Measurements from ENCODE around the gene ADCY4.

ADCY4 gene

DNA sequence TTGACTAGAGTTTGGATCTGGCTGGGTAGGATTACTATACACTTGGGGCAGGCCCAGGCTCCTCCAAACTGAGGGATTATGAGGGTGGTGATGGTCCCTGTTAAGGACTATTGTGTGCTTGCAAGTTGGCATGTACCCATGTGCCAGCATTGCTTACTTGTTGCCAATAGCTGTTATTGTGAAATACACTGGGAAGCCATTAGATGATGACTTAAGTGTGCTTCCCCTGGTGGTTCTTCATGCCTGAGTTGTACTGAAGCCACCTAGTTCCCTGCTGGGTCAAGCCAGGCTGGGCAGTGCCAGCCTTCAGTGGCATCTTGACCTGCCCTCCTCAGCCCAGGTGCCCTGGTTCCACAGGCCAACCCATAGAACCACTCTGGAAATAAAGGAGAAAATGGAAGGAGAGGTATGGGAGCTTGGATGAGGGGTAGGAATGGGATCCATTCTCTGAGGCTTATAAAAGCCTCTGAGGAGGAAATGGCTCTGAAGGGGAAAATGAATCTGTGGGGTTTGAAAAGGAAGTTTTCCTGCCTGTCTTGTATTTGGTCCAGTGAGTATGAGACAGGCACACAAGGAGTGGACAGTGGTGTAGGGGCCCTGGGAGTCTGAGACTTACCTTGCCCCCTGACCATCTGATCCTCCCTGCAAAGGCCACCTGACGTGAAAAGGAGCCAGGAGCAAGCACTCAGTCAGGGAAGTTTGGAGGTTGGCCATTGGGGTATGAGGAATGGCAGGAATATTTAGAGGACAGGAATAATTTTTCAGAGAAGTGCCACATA is 22.8 kb downstream of the ADCY4 start:
- Histone ChIP-seq H3K27me3 (ENCODE audit: control insufficient read depth, insufficient read depth, low read length) (no peaks in the 10 kb centered on the region), H3K9me3 (replicated peaks; ENCODE audit: low read length) (no peaks in the 10 kb centered on the region), H3K4me3 (ENCODE audit: low read length) (no peak overlapping the region), H3K4me2 (ENCODE audit: low read length) (no peak overlapping the region), H3K9ac (ENCODE audit: low read depth, low read length) (no peak overlapping the region), H3K4me1 (ENCODE audit: control insufficient read depth, insufficient read depth, low read length) (peaks cover 24% of the 10 kb centered on the region), H3K36me3 (ENCODE audit: insufficient read depth, low read length) (peaks cover under 1% of the 10 kb centered on the region)

DNA sequence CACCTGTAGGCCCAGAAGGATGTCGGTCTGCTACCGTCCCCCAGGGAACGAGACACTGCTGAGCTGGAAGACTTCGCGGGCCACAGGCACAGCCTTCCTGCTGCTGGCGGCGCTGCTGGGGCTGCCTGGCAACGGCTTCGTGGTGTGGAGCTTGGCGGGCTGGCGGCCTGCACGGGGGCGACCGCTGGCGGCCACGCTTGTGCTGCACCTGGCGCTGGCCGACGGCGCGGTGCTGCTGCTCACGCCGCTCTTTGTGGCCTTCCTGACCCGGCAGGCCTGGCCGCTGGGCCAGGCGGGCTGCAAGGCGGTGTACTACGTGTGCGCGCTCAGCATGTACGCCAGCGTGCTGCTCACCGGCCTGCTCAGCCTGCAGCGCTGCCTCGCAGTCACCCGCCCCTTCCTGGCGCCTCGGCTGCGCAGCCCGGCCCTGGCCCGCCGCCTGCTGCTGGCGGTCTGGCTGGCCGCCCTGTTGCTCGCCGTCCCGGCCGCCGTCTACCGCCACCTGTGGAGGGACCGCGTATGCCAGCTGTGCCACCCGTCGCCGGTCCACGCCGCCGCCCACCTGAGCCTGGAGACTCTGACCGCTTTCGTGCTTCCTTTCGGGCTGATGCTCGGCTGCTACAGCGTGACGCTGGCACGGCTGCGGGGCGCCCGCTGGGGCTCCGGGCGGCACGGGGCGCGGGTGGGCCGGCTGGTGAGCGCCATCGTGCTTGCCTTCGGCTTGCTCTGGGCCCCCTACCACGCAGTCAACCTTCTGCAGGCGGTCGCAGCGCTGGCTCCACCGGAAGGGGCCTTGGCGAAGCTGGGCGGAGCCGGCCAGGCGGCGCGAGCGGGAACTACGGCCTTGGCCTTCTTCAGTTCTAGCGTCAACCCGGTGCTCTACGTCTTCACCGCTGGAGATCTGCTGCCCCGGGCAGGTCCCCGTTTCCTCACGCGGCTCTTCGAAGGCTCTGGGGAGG is 23.9 kb downstream of the ADCY4 start, which contains the start of gene LTB4R:
Gene LTB4R (plus strand): TSS at position 857 of the 959 bp plus-strand sequence. CDS start 4,150 bp downstream, outside the sequence.
- Histone ChIP-seq H3K4me2 (ENCODE audit: low read length) (peak within 1 kb of the TSS; percentile 75), H3K27me3 (ENCODE audit: control insufficient read depth, insufficient read depth, low read length) (no peaks in the 10 kb centered on the region), H3K36me3 (ENCODE audit: insufficient read depth, low read length) (peaks cover 9% of the 10 kb centered on the region), H3K9ac (ENCODE audit: low read depth, low read length) (no peak within 1 kb of the TSS), H3K4me3 (ENCODE audit: low read length) (no peak within 1 kb of the TSS), H3K4me1 (ENCODE audit: control insufficient read depth, insufficient read depth, low read length) (peaks cover 16% of the 10 kb centered on the region), H3K9me3 (replicated peaks; ENCODE audit: low read length) (no peaks in the 10 kb centered on the region)

DNA sequence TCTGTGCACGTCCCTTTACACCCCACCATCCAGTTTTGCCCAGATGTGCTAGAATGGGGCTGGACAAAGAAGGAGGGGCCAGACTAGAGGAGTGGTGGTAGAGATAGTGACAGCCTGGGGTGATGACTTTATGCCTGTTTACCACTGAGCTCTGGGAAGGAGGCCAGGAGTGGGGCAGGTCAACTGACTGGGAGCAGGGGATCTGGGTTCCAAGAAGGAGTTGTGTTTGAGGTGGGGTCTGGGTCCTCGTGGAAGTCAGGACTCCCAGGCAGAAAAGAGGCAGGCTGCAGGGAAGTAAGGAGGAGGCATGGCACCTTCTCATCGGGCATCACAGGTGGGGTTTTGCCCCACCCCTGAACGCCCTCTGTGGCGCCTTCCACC is 24.6 kb downstream of the ADCY4 start:
- Histone ChIP-seq H3K4me2 (ENCODE audit: low read length) (peak overlapping the region; percentile 75), H3K9ac (ENCODE audit: low read depth, low read length) (no peak overlapping the region), H3K27me3 (ENCODE audit: control insufficient read depth, insufficient read depth, low read length) (no peaks in the 10 kb centered on the region), H3K4me3 (ENCODE audit: low read length) (no peak overlapping the region), H3K4me1 (ENCODE audit: control insufficient read depth, insufficient read depth, low read length) (peaks cover 15% of the 10 kb centered on the region), H3K36me3 (ENCODE audit: insufficient read depth, low read length) (peaks cover 16% of the 10 kb centered on the region), H3K9me3 (replicated peaks; ENCODE audit: low read length) (no peaks in the 10 kb centered on the region)

DNA sequence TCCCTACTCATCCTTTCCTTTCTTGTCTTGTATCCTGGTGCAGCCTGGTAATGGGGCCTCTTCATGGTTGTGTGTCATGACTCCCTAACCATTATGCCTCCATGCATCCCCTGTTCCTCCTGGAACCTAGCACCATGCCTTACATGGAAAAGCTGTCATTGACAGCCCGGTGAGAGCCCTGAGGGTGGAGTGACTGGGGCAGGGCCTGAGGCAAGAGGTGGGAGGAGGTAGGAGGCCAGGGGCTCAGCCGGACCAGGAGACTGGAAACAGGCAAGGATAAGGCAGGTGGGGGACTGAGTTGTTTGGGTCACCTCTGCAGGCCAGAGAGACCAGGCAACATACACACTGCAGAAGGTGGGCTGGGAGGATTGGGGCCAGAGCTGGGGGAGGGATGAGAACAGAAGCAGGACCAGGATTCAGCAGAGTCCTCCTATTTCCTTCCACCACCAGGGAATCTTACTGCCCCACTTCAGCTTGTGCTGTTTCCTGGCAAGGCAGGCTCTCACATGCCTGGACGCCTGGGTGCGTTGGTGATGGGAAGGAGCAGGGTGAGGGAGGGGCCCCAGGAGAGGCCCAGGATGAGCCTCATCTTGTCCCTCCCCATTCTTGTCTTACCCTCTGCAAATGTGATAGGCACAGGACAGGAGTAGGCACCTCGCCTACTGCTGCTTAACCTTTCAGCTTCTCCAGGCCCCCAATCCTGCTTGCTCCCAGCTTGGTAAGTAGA is 25.2 kb downstream of the ADCY4 start, which contains the start of gene LTB4R2:
Gene LTB4R2 (plus strand): TSS at position 603 of the 727 bp plus-strand sequence. CDS start 525 bp downstream, outside the sequence.
- Histone ChIP-seq H3K4me2 (ENCODE audit: low read length) (peak within 1 kb of the TSS; percentile 75), H3K4me3 (ENCODE audit: low read length) (no peak within 1 kb of the TSS), H3K4me1 (ENCODE audit: control insufficient read depth, insufficient read depth, low read length) (peaks cover 15% of the 10 kb centered on the region), H3K27me3 (ENCODE audit: control insufficient read depth, insufficient read depth, low read length) (no peaks in the 10 kb centered on the region), H3K9me3 (replicated peaks; ENCODE audit: low read length) (no peaks in the 10 kb centered on the region), H3K9ac (ENCODE audit: low read depth, low read length) (no peak within 1 kb of the TSS), H3K36me3 (ENCODE audit: insufficient read depth, low read length) (peaks cover 22% of the 10 kb centered on the region)

DNA sequence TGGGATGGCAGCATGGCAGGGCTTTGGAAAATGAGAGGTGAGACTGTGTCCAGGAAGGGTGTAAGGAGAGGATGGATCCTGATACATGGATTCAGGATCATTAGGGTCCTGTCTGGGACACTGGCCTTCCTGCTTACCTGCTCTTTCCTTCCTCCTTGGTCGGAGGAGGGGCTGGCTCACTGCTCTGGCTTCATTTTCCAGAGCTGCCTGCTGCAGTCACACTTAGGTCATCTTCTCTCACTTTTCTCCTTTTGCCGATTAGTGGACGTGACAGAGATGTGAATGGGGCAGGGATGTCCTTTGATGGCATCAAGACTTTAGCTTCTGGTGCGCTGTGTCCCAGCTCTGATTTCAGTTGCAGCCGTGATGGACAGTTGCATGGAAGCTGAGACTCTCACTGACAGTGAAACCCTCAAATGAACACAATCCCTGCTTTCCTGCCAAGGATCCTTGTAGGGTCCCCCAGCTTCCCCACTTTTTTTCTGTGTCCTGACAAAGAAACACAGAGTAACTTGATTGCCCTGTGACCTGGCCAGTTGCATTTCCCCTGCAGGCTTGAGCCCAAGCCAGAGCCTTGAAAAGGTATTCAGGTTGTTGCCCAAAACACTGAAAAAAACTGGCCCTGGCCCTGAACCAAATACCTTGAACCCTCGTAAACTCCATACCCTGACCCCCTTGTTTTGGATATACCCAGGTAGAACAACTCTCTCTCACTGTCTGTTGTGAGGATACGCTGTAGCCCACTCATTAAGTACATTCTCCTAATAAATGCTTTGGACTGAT is 26.3 kb downstream of the ADCY4 start:
- Histone ChIP-seq H3K36me3 (ENCODE audit: insufficient read depth, low read length) (peaks cover 33% of the 10 kb centered on the region), H3K27me3 (ENCODE audit: control insufficient read depth, insufficient read depth, low read length) (no peaks in the 10 kb centered on the region), H3K4me1 (ENCODE audit: control insufficient read depth, insufficient read depth, low read length) (peaks cover 15% of the 10 kb centered on the region), H3K9ac (ENCODE audit: low read depth, low read length) (no peak overlapping the region), H3K4me3 (ENCODE audit: low read length) (no peak overlapping the region), H3K4me2 (ENCODE audit: low read length) (no peak overlapping the region), H3K9me3 (replicated peaks; ENCODE audit: low read length) (no peaks in the 10 kb centered on the region)

DNA sequence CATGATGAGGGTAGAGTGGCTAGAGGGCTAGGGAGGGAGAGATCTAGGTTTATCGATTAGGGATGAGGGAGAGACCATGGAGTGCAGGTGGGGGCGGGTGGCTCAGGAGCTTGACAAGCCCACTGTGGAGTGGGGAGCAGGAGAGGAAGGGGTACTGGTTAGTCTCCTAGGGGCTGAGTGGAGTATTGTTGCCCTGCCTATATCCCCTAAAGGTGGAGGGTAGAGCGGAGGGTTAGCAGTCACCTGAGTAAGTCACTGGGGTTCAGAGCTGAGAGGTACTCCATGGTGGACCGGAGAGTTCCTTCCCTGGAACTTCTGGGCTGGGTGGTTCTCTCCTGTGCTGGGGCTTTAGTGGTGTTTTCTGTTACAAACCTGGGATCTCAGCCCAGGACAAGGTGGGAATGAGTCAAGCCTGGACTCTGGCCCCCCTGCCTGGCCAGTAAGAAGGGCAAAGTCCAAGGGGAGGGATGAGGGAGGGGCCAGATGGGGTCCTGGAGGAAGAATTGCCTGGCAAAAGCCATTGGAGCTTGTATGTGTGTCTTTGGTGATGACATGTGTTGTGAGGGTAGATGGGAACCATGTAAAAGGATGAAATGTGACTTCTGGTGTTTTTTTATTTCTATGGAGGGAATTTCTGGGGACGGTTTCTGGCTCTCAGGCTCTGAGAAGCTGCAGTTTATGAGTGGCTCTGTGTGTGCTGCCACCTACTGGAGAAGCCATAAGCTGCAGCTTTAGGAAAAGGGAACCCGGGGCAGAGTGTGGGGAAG is 27.1 kb downstream of the ADCY4 start, which contains the start of gene CIDEB:
Gene CIDEB (minus strand): TSS at position 403 of the 767 bp plus-strand sequence. CDS start 119 bp downstream, at position 284.
- H3K36me3 ChIP-seq (ENCODE audit: insufficient read depth, low read length): peaks cover 39% of the 10 kb centered on the region
- H3K9ac ChIP-seq (ENCODE audit: low read depth, low read length): no peak within 1 kb of the TSS
- H3K4me1 ChIP-seq (ENCODE audit: control insufficient read depth, insufficient read depth, low read length): peaks cover 15% of the 10 kb centered on the region
- no peaks in the 10 kb centered on the region for H3K9me3 ChIP-seq (replicated peaks; ENCODE audit: low read length)
- H3K4me3 ChIP-seq (ENCODE audit: low read length): no peak within 1 kb of the TSS
- H3K27me3 ChIP-seq (ENCODE audit: control insufficient read depth, insufficient read depth, low read length): no peaks in the 10 kb centered on the region
- H3K4me2 ChIP-seq (ENCODE audit: low read length): no peak within 1 kb of the TSS

DNA sequence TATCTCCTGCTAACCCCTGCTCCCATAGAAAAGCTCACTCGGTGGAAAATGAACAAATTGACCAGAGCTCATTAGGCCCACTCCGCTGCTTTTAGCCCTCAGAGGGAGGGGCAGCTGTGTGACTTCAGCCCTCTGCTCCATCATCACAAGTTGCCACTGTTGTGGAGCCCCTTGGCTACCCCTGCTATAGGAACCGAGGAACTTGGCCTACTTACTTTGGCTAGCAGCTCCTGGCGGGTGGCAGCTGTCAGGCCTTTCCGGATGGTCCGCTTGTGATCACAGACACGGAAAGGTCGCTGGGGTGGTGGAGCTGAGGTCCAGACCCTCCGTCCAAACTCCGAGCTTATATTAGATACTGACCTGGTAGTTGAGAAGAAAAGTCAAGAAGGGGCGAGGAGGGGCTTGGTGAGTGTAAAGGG is 27.7 kb downstream of the ADCY4 start:
- Histone ChIP-seq H3K9ac (ENCODE audit: low read depth, low read length) (no peak overlapping the region), H3K4me1 (ENCODE audit: control insufficient read depth, insufficient read depth, low read length) (peaks cover 15% of the 10 kb centered on the region), H3K4me2 (ENCODE audit: low read length) (no peak overlapping the region), H3K36me3 (ENCODE audit: insufficient read depth, low read length) (peaks cover 45% of the 10 kb centered on the region), H3K9me3 (replicated peaks; ENCODE audit: low read length) (no peaks in the 10 kb centered on the region), H3K4me3 (ENCODE audit: low read length) (no peak overlapping the region), H3K27me3 (ENCODE audit: control insufficient read depth, insufficient read depth, low read length) (no peaks in the 10 kb centered on the region)

DNA sequence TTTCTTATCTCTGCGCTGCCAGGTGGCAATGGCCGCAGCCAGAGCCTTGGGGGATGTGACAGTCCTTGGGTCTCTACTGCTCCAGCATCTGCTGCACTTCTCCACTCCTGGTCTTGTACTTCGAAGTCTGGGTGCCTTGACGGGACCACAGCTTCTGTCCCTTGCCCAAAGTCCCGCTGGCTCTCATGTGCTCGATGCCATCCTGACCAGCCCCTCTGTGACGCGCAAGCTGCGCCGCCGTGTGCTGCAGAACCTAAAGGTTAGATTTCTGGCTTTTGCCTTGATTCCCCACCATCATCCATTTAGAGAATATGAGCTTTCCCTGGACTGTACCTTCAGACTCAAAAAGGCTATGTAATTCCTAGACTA is 30.9 kb downstream of the ADCY4 start:
- Histone ChIP-seq H3K4me1 (ENCODE audit: control insufficient read depth, insufficient read depth, low read length) (peaks cover 9% of the 10 kb centered on the region), H3K4me2 (ENCODE audit: low read length) (no peak overlapping the region), H3K9ac (ENCODE audit: low read depth, low read length) (no peak overlapping the region), H3K9me3 (replicated peaks; ENCODE audit: low read length) (no peaks in the 10 kb centered on the region), H3K4me3 (ENCODE audit: low read length) (no peak overlapping the region), H3K36me3 (ENCODE audit: insufficient read depth, low read length) (peaks cover 52% of the 10 kb centered on the region), H3K27me3 (ENCODE audit: control insufficient read depth, insufficient read depth, low read length) (no peaks in the 10 kb centered on the region)

DNA sequence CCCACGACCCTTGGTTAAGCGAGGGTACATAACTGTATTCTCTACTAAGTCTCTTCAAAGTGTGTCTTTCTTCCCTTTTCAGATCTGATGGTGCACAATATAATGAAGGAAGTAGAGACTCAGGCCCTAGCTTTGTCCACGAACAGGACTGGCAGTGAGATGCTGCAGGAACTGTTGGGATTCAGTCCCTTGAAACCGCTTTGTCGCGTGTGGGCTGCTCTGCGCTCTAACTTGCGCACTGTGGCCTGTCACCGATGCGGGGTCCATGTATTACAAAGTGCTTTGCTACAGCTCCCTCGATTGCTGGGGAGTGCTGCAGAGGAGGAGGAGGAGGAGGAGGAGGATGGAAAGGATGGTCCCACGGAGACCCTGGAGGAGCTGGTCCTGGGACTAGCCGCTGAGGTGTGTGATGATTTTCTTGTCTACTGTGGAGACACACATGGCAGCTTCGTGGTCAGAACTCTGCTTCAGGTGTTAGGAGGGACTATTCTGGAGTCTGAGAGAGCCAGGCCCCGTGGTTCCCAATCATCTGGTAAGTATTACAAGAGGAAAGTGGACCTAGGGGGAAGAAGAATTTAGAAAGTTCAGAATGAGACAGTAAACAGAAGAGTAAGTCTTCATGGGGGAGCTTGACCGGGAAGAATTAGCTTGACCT is 34.4 kb downstream of the ADCY4 start:
- H3K4me1 ChIP-seq (ENCODE audit: control insufficient read depth, insufficient read depth, low read length): peaks cover 19% of the 10 kb centered on the region
- peaks cover 50% of the 10 kb centered on the region for H3K36me3 ChIP-seq (ENCODE audit: insufficient read depth, low read length)
- peak overlapping the region; percentile 99 for H3K4me2 ChIP-seq (ENCODE audit: low read length)
- H3K9ac ChIP-seq (ENCODE audit: low read depth, low read length): peak overlapping the region; percentile 91
- H3K27me3 ChIP-seq (ENCODE audit: control insufficient read depth, insufficient read depth, low read length): no peaks in the 10 kb centered on the region
- H3K9me3 ChIP-seq (replicated peaks; ENCODE audit: low read length): no peaks in the 10 kb centered on the region
- H3K4me3 ChIP-seq (ENCODE audit: low read length): peak overlapping the region; percentile 98

Measured in skeletal muscle satellite cell (primary cell).